HG02763 (cell line): ENCODE measurements around the gene AMBRA1.

Source experiments
- ATAC-seq: cut with Tn5 transposase; IDR thresholded peaks from one replicate; pipeline ENCODE4 v1.9.1; 2021; ENCODE audit warnings: mild to moderate bottlenecking, moderate library complexity; ENCODE audit not compliant: unreplicated experiment

Gene AMBRA1

DNA sequence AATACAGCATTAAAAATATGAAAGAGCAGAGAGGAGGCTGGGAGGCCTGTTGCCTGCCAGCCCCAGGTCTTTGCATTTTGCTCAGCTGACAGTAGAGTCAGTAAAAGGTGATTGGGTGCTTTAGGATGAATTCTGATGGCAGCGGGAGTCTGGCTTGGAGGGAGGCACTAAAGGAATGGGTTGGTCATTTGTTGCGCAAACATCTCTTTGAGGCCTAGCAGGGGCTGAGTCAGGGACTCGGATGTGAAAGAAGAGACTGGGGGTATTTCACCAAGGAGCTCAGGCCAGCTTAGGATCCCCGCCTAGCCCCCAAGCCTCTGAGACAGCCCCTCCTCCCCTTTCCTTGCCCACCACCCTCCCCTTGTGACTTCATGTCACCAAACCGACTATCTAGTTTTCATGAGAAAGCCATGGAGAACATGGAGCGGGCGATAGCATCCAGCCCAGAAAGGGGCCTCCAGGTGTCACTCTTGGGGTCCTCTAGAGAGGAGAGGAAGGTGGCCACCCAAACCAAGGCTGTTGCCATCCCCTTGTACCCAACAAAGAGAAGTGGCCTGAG lies 236.8 kb downstream of the AMBRA1 start:
- ATAC-seq: no peak

DNA sequence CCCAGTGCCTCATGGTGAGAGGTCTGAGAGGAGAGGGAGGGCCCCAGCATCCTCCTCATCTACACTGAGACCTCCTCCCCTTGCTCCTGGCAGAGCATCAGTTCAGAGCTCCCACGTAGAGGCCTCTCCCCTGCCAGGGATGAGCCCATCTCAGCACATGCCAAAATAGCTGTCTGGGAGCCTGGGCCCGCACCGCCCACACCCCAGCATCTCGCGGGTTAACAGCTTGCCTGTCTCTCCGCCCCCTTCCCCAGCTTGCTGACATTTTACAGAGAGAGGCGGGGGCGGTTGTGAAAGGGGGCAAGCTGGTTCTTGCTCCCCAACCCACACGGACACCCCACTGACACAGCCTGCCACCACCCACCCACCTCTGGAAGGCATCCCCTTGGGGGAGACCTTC lies 240.1 kb downstream of the AMBRA1 start:
- no peak for ATAC-seq

DNA sequence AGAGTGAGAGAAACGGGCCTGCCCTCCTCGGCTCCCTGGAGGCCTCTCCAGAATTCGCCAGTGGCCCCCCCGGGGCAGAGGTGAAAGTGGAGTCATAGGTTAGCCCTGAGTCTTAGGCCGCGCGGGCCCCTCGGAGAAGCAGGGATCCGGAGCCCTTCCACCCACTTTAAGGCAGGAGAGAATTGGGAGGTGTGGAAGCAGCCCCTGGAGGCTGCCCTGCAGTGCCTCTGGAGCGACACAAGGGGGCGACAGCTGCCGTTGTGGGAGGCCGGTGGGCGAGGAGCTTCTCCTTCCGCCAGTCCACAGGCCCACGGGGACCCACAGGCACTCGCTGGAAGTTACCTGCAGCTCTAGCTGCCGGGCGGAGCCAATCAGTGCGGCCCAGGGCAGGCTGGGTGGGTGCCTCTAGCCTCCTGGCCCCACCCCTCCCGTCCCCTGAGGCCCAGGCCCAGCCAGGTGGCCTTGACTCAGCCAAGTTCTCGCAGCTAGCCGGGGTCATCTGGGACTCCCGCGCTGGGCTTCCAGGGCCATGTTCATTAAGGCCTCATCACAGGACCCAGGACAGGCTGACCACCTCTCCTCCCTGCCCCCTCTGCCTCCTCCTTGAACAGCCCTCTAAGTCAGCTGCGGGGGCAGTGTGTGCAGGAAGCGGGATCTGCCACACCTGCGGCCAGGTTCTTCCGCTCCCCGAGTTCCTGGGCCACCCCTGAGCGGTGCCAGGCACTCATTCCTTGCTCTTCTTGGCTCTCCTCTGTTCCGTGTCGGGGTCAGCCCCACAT lies 241.6 kb downstream of the AMBRA1 start:
- ATAC-seq: no peak

DNA sequence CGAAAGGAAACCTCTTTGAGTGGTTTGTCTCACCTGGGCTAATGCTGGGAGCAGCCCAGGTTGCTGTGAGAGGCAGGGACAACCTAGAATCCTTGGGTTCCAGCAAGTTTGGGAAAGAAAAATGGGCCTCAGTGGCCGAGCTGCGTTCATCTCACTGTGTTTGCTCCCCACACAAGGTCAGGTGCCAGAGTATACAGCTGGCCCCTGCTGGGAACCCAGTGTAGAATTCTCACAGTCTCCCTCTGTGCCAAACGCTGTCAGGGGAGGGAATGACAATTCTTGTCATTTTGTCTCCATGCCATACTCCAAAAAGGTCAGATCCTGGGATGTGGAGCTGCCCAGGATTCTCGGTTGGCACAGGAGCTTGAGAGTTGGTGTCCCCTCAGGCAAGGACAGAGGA lies 242.2 kb downstream of the AMBRA1 start:
- ATAC-seq: no peak

DNA sequence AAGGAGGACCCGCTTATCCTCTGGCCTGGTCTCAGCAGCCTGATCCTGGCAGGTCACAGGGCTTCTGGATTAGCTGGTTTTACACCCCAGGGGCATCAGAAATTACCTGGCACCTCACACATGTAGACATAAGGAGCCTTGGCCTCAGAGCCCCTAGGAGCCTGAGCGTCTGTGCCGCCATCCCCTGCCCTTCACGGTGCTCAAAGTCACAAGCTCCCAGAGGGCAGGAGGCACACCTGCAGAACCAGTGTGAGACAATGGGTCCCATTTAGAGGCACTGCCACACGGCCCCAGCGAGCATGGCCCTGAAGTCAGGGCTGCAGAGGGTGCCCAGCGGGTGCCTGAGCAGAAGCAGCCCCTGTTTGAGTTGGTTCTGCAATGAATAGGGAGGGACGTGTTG lies 242.7 kb downstream of the AMBRA1 start:
- ATAC-seq: no peak

DNA sequence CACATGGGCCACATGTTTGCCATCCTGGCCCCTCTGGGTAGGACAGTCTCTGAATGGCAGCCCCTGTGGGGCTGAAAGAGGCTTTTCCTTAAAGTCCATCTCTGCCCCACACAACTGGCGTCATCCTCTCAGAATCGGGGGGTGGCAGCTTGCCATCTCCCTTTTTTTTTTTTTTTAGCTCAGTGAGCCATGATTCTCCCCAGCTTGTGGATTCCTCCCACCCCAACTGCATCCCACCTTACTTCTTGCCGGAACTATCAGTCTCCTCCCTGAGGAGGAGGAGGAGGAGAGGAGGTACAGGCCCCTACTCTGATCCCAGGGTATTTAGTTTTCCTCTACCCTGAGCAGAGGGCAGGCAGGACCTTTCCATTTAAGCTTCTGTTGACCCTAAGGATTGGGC lies 243.1 kb downstream of the AMBRA1 start:
- ATAC-seq: no peak

DNA sequence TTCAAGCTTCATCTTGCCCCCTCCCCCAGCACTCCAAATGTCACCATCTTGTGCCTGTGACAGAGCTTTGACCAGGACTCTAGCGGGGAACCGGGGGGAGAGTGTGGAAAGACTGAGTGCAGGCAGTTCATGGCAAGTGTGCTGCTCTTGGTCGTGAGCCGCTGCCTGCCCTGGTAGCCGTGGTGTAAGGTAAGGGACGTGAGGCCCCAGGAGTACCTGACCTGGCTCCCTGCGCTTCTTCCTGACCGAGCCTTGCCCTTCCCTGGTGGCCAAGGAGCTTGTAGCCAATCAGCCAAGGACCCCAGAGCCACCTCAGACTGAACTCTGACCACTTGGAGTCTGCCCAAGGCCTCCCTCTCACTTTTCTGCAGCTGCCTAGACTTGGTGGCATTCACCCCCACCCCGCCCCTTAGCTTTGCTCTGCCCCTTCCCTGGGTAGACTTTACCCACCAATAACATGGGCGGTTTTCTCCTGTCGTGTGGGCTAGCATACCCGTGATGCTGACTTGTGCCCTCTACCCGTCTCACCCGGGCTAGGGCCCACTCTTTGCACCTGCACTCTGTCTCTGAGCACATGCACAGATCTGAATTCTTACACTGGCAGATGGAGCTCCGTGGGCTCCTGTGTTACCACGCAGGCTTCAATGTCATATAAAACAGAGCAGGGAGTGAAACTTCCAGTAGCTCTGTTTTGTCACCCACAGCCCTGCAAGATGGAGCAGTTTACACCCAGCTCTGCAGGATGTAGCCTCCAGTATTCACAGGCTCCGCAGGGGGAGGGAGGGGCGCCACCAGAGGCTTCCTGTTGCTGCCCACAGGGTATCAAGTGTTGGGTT lies 245.0 kb downstream of the AMBRA1 start:
- peak; percentile 23 for ATAC-seq

DNA sequence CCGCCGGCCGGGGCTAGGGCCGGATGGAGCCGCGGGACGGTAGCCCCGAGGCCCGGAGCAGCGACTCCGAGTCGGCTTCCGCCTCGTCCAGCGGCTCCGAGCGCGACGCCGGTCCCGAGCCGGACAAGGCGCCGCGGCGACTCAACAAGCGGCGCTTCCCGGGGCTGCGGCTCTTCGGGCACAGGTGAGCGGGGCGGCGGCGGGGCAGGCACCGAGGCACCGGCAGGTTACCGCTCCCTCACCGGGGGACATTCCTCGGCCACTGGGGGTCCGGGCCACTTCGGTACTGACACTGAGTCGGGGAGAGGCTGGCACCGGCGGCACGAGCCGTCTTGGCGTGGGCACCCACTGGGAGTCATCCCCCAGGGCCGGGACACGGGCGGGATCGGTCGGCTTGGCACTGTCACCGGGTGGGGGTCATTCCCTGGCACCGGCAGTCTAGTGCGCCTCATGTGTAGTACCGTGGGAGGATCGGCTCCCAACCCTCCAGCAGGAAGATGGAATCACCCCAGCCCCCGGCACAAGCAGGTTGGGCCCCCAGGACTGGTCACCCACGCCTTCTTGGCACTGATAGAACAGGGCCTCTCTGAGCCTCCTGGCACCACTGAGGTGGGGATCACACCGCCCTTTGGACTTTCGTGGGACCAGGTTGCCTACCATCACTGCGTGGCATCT lies 246.0 kb downstream of the AMBRA1 start:
- no peak for ATAC-seq

DNA sequence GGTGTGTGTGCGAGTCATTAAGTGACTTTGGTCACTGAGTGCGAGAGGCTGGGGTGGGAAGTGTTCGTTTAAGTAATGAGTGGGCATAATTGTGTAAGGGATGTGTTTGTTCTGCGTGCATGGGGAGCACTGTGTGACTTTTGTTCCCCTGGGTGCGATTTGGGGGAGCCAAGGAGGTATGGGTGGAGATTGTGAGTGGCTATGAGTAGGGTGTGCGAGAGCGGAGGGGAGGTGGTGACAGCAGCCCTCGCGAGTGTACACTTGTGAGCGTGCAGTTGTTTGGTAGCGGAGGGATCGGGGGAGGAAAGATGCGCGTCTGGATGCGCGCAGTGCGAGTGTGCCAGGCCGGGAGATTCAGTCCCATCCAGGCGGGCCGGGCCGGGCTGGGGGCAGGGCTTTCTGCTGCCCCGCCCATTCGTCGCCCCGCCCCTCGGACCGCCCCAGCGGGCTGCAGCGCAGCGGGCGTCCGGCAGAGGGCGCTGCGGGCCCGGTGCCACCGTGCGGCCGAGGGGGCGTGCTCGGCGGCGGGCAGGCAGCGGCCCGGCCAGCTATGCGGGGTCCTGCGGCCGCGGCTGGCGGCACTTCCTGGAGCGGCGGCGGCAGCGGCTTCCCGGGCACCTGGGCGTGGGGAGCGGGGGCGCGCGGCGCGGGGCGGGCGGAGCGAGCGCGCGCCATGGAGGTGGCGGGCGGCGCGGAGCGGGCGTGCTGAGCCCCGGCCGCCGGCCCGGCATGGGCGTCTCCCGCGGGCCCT lies 246.8 kb downstream of the AMBRA1 start, which contains the start of gene DGKZ:
Gene DGKZ, plus strand, starts transcription at position 578 of the 751 bp plus-strand sequence. CDS start 197 bp downstream, outside the sequence.
- peak; percentile 64 for ATAC-seq
